Transverse colon (tissue), 4 donors: Measurements from ENCODE around the gene ERH. TPM values are rescaled to one million over a fixed set of nuclear protein-coding genes. Genes with fewer than 3 reads are reported as not detected.
"Not testable (repeated sequence)": the region's sequence is repeated elsewhere in the genome, so short reads cannot be mapped to it uniquely, and the experiment has no call there.

Experiments
- DNase-seq: peaks from one replicate; pipeline ENCODE4 v3.0.0-alpha.2; 2019
- H3K27ac ChIP-seq, 4 donors: fragments of 200-600 bp; sonication (generic); 2 replicates each; pipeline ENCODE4 v1.5.1; 2016 to 2018; ENCODE audit warnings: inconsistent platforms in 4 of 4
- H3K27me3 ChIP-seq: fragments of 200-600 bp; sonication (generic); 2 replicates; pipeline ENCODE4 v1.5.1; 2017; ENCODE audit warnings: inconsistent platforms
- H3K36me3 ChIP-seq, 4 donors: fragments of 200-600 bp; sonication (generic); 2 replicates each; pipeline ENCODE4 v1.5.1; 2017 to 2019; ENCODE audit warnings: inconsistent platforms in 4 of 4
- H3K4me1 ChIP-seq, 4 donors: fragments of 200-600 bp; sonication (generic); 2 replicates each; pipeline ENCODE4 v1.5.1; 2017 to 2020; ENCODE audit warnings: inconsistent platforms in 4 of 4
- H3K4me3 ChIP-seq, 4 donors: fragments of 200-600 bp; sonication (generic); 1 replicate in 1 of 4; 2 replicates in 3 of 4; pipeline versions ENCODE4 v1.5.1 to v1.6.1; 2017 to 2019; ENCODE audit warnings: inconsistent platforms in 4 of 4
- H3K9me3 ChIP-seq, 2 donors: fragments of 200-600 bp; sonication (generic); 2 replicates each; pipeline ENCODE4 v1.5.1; 2017 to 2019; ENCODE audit warnings: inconsistent platforms in 2 of 2
- EP300 ChIP-seq: sonication (generic); formaldehyde crosslinking; IDR thresholded peaks from one replicate; pipeline ENCODE4 v1.6.1; 2017; ENCODE audit warnings: antibody characterized with exemption, low read depth
- POLR2A ChIP-seq: fragments of 450-650 bp; IDR thresholded peaks from one replicate; pipeline ENCODE4 v1.6.1; 2016; ENCODE audit warnings: antibody characterized with exemption, mild to moderate bottlenecking, moderate library complexity
- POLR2AphosphoS5 ChIP-seq, 3 donors: sonication (generic); formaldehyde crosslinking; IDR thresholded peaks; one replicate each; pipeline ENCODE4 v1.6.1; 2016; ENCODE audit warnings: antibody characterized with exemption in 3 of 3
- WGBS, 2 donors: methylation state at CpG; one replicate each; pipeline ENCODE4 v1.1.5; 2018; ENCODE audit warnings: low coverage in 1 of 2; 5-methylcytosine and 5-hydroxymethylcytosine counted together
- in situ Hi-C, 4 donors: fragments of 200-750 bp; cut with MboI; loops; one replicate each; pipeline versions ENCODE4 v1.15.0 to v1.15.1; 2017; ENCODE audit warnings: low sequenced_read_pairs in 3 of 4, low pct_ligation_motif_present in 1 of 4, low pct_unique_long_range_greater_than_20kb in 1 of 4
- intact Hi-C: fragments of 100-400 bp; cut with DNase I; formaldehyde crosslinking; loops from one replicate; pipeline ENCODE4 v1.15.1; 2023; ENCODE audit warnings: low total_unique reads
- total RNA-seq, 4 donors: library from RNA; depleted of rRNA; stranded (reverse); fragments of >200 nt; gene quantifications; one replicate each; pipeline ENCODE4 v1.1.0, GENCODE V29; 2016
- TF ChIP-seq, protein P1 (sequence below), 5 experiments: fragments of 200-600 bp in 3 of 5; fragments of 450-650 bp in 2 of 5; sonication (generic) in 3 of 5; IDR thresholded peaks; 1 replicate in 2 of 5; 2 replicates in 3 of 5; pipeline ENCODE4 v1.5.1; 2016 to 2017; ENCODE audit warnings: antibody characterized with exemption in 5 of 5, inconsistent platforms in 3 of 5, mild to moderate bottlenecking in 2 of 5, moderate library complexity in 1 of 5

ERH gene
- total RNA-seq, 4 donors from 2014 or later = 11.6 to 52.7 (median 30.4) TPM

GRCh38 chr14:69395929-69396328 is 2.2 kb downstream of the ERH start:
- Histone ChIP-seq H3K36me3 (peaks cover 0 to 50% (median 19%) of the 10 kb centered on the region in 4 donors), H3K9me3 (no peaks in the 10 kb centered on the region), H3K27ac (no peak overlapping the region), H3K4me3 (no peak overlapping the region), H3K27me3 (no peaks in the 10 kb centered on the region), H3K4me1 (peaks cover 29 to 53% (median 31%) of the 10 kb centered on the region in 4 donors)
- TF ChIP-seq, protein P1, sequence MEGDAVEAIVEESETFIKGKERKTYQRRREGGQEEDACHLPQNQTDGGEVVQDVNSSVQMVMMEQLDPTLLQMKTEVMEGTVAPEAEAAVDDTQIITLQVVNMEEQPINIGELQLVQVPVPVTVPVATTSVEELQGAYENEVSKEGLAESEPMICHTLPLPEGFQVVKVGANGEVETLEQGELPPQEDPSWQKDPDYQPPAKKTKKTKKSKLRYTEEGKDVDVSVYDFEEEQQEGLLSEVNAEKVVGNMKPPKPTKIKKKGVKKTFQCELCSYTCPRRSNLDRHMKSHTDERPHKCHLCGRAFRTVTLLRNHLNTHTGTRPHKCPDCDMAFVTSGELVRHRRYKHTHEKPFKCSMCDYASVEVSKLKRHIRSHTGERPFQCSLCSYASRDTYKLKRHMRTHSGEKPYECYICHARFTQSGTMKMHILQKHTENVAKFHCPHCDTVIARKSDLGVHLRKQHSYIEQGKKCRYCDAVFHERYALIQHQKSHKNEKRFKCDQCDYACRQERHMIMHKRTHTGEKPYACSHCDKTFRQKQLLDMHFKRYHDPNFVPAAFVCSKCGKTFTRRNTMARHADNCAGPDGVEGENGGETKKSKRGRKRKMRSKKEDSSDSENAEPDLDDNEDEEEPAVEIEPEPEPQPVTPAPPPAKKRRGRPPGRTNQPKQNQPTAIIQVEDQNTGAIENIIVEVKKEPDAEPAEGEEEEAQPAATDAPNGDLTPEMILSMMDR (IDR thresholded peaks at IDR 0.05) = no peak
- TF ChIP-seq EP300 = no peak
- TF ChIP-seq POLR2A = no peak
- no peak for TF ChIP-seq POLR2AphosphoS5 (IDR thresholded peaks at IDR 0.05)
- in situ Hi-C loops = no loop called here
- WGBS, 2 donors = 79 to 100% methylated on average over 3 to 4 of the region's 4 CpGs
- intact Hi-C loops = no loop called here
- DNase-seq = no peak

DNA sequence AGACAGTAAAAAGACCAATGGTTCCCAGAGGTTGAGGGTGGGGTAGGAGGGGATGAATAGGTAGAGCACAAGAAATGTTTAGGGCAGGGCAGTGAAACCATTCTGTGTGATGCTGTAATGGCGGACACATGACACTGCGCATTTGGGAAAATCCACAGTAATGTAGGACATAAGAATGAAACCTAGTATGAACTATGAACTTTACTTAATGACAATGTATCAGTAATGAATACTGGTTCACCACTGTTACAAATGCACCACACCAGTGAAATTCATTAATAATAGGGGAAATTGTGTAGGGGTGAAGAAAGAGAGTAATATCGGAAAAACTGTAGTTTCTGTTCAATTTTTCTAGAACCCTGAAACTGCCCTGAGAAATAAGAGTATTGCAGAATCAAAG is 5.6 kb downstream of the ERH start:
- H3K27ac ChIP-seq = no peak overlapping the region
- 66 to 85% methylated on average over 3 of the region's 3 CpGs for WGBS, 2 donors
- H3K9me3 ChIP-seq = no peaks in the 10 kb centered on the region
- in situ Hi-C loops = no loop called here
- intact Hi-C loops = no loop called here
- peaks cover 12 to 37% (median 13%) of the 10 kb centered on the region in 4 donors for H3K4me1 ChIP-seq
- no peak for DNase-seq
- peaks cover 0 to 69% (median 26%) of the 10 kb centered on the region in 4 donors for H3K36me3 ChIP-seq
- H3K27me3 ChIP-seq = no peaks in the 10 kb centered on the region
- TF ChIP-seq, protein P1 (IDR thresholded peaks at IDR 0.05) = no peak
- TF ChIP-seq POLR2A (no peak), POLR2AphosphoS5 (IDR thresholded peaks at IDR 0.05) (no peak), EP300 (no peak)
- no peak overlapping the region for H3K4me3 ChIP-seq

- H3K36me3 ChIP-seq = peaks cover 0 to 71% (median 30%) of the 10 kb centered on the region in 4 donors
- WGBS, 2 donors = 80 to 91% methylated on average over 7 to 8 of the region's 8 CpGs
- intact Hi-C loops, H3K27me3 ChIP-seq, H3K27ac ChIP-seq, H3K9me3 ChIP-seq, in situ Hi-C loops, DNase-seq, H3K4me3 ChIP-seq: not testable (repeated sequence)
- peaks cover 2 to 26% (median 3%) of the 10 kb centered on the region in 4 donors for H3K4me1 ChIP-seq
Observed at GRCh38 chr14:69391400-69391799, 6.7 kb downstream of the ERH start.

DNA sequence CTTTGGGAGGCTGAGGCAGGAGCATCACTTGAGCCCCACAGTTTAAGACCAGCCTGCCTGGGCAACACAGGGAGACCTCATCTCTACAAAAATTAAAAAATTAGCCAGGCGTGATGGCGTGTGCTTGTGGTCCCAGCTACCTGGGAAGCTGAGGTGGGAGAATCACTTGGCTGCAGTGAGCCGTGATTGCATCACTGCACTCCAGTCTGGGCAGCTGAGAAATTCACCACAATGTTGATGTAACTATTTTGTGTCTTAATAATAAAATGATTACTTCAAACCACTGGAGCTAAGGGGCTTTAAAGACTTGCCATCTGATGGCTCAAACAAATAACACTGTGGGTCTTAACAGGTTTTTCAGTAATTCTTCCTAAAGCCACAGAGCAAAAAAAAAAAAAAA is 10.8 kb downstream of the ERH start:
- peaks cover 0 to 6% (median 2%) of the 10 kb centered on the region in 4 donors for H3K4me1 ChIP-seq
- no peaks in the 10 kb centered on the region for H3K27me3 ChIP-seq
- no peak overlapping the region for H3K4me3 ChIP-seq
- no peaks in the 10 kb centered on the region for H3K9me3 ChIP-seq
- no peak for TF ChIP-seq POLR2AphosphoS5 (IDR thresholded peaks at IDR 0.05)
- no peak for TF ChIP-seq POLR2A
- TF ChIP-seq EP300 = no peak
- TF ChIP-seq, protein P1 (IDR thresholded peaks at IDR 0.05) = no peak
- 80 to 96% methylated on average over 3 of the region's 3 CpGs for WGBS, 2 donors
- H3K36me3 ChIP-seq = peaks cover 0 to 39% (median 17%) of the 10 kb centered on the region in 4 donors
- in situ Hi-C loops (no loop called here), intact Hi-C loops (no loop called here)
- no peak overlapping the region for H3K27ac ChIP-seq
- DNase-seq = no peak

GRCh38 chr14:69378274-69378673 is 19.8 kb downstream of the ERH start:
- no peak for TF ChIP-seq EP300
- TF ChIP-seq POLR2A = no peak
- no peak for TF ChIP-seq POLR2AphosphoS5 (IDR thresholded peaks at IDR 0.05)
- TF ChIP-seq, protein P1 (IDR thresholded peaks at IDR 0.05) = no peak
- 98 to 100% methylated on average over 1 to 2 of the region's 2 CpGs for WGBS, 2 donors

More at GRCh38 chr14:69378274-69378673, 19.8 kb downstream of the ERH start:
- in situ Hi-C loops = no loop called here
- H3K36me3 ChIP-seq = peaks cover 0 to 31% (median 11%) of the 10 kb centered on the region in 4 donors
- no peak for DNase-seq
- H3K4me1 ChIP-seq = no peaks in the 10 kb centered on the region
- no peak overlapping the region for H3K27ac ChIP-seq
- no peaks in the 10 kb centered on the region for H3K27me3 ChIP-seq
- no peaks in the 10 kb centered on the region for H3K9me3 ChIP-seq
- no peak overlapping the region for H3K4me3 ChIP-seq
- intact Hi-C loops = no loop called here
